SH-SY5Y (cell line): ENCODE measurements around the gene DLGAP4.

Experiments used
- GATA2 ChIP-seq: IDR thresholded peaks from 2 replicates; pipeline ENCODE4 v1.6.1; 2011; ENCODE audit warnings: mild to moderate bottlenecking, low read depth, low read length
- GATA3 ChIP-seq: IDR thresholded peaks from 2 replicates; pipeline ENCODE4 v1.6.1; 2011; ENCODE audit warnings: low read depth, mild to moderate bottlenecking, low read length, moderate library complexity

- TF ChIP-seq GATA2 (no peak), GATA3 (no peak)
Observed at GRCh38 chr20:36308986-36309385, 2.8 kb downstream of the DLGAP4 start.
